Measurements from ENCODE around the gene RASD2.

The RASD2 gene

GRCh38 chr22:35542157-35542938 lies 1.7 kb downstream of the RASD2 start:
- no peak for DNase-seq

- DNase-seq, result no peak
These were observed 2.4 kb downstream of the RASD2 start for GRCh38 chr22:35542939-35543516.

- no peak for DNase-seq
These were observed 3.1 kb downstream of the RASD2 start for GRCh38 chr22:35543702-35544101.

- no peak for DNase-seq
These were observed 3.6 kb downstream of the RASD2 start for GRCh38 chr22:35544189-35544588.

GRCh38 chr22:35544827-35545226 lies 4.2 kb downstream of the RASD2 start:
- no peak for DNase-seq

- DNase-seq, result no peak
These were observed 6.3 kb downstream of the RASD2 start for GRCh38 chr22:35546886-35547285.

GRCh38 chr22:35547987-35548721 lies 7.5 kb downstream of the RASD2 start:
- DNase-seq, result no peak

- no peak for DNase-seq
These were observed 8.1 kb downstream of the RASD2 start for GRCh38 chr22:35548722-35549112.

- no peak for DNase-seq
These were observed 8.7 kb downstream of the RASD2 start for GRCh38 chr22:35549328-35549727.

- no peak for DNase-seq
These were observed 11.0 kb downstream of the RASD2 start for GRCh38 chr22:35551549-35552177.

- DNase-seq, result peak; percentile 83
These were observed 11.7 kb downstream of the RASD2 start for GRCh38 chr22:35552196-35552842.

- no peak for DNase-seq
These were observed 12.2 kb downstream of the RASD2 start for GRCh38 chr22:35552846-35553245.

GRCh38 chr22:35553341-35553740 lies 12.7 kb downstream of the RASD2 start:
- DNase-seq, result no peak

- DNase-seq, result no peak
These were observed 13.7 kb downstream of the RASD2 start for GRCh38 chr22:35554297-35554845.

GRCh38 chr22:35555483-35555890 lies 14.9 kb downstream of the RASD2 start:
- DNase-seq, result no peak

GRCh38 chr22:35555946-35556547 lies 15.4 kb downstream of the RASD2 start:
- DNase-seq, result no peak

- DNase-seq, result no peak
These were observed 16.0 kb downstream of the RASD2 start for GRCh38 chr22:35556666-35557065.

GRCh38 chr22:35558031-35558430 lies 17.4 kb downstream of the RASD2 start:
- DNase-seq, result no peak

GRCh38 chr22:35558719-35559118 lies 18.1 kb downstream of the RASD2 start:
- no peak for DNase-seq

GRCh38 chr22:35559354-35560005 lies 18.8 kb downstream of the RASD2 start:
- DNase-seq, result no peak

- no peak for DNase-seq
These were observed 19.7 kb downstream of the RASD2 start for GRCh38 chr22:35560366-35560765.

GRCh38 chr22:35560824-35561223 lies 20.2 kb downstream of the RASD2 start:
- no peak for DNase-seq
